DMS153 treated with DMSO at 0.1 percent for 48 hours (cell line): ENCODE measurements around the gene PDE4D.

Source experiments
- DNase-seq: peaks from one replicate; lab custom pipeline; 2025; ENCODE audit not compliant: unreplicated experiment; lab: John Stamatoyannopoulos, UW

PDE4D gene

GRCh38 chr5:59198365-59198764 lies 695.2 kb downstream of the PDE4D start:
- DNase-seq, result no peak

- DNase-seq, result no peak
Observed at GRCh38 chr5:59197911-59198310, 695.6 kb downstream of the PDE4D start.

- no peak for DNase-seq
Observed at GRCh38 chr5:59193616-59194319, 699.8 kb downstream of the PDE4D start.

GRCh38 chr5:59190746-59191145 lies 702.8 kb downstream of the PDE4D start:
- DNase-seq, result no peak

GRCh38 chr5:59189472-59190244 lies 703.9 kb downstream of the PDE4D start:
- no peak for DNase-seq

GRCh38 chr5:59188419-59189225 lies 704.9 kb downstream of the PDE4D start:
- DNase-seq, result peak; percentile 24

- DNase-seq, result peak; percentile 1
Observed at GRCh38 chr5:59187857-59188256, 705.7 kb downstream of the PDE4D start.

- DNase-seq, result no peak
Observed at GRCh38 chr5:59186623-59187022, 706.9 kb downstream of the PDE4D start.

GRCh38 chr5:59185757-59186385 lies 707.7 kb downstream of the PDE4D start:
- no peak for DNase-seq

- no peak for DNase-seq
Observed at GRCh38 chr5:59184769-59185168, 708.8 kb downstream of the PDE4D start.

GRCh38 chr5:59182760-59183159 lies 710.8 kb downstream of the PDE4D start:
- no peak for DNase-seq

GRCh38 chr5:59180515-59180914 lies 713.0 kb downstream of the PDE4D start:
- no peak for DNase-seq

GRCh38 chr5:59179704-59180103 lies 713.8 kb downstream of the PDE4D start:
- no peak for DNase-seq

- no peak for DNase-seq
Observed at GRCh38 chr5:59178482-59178881, 715.0 kb downstream of the PDE4D start.

GRCh38 chr5:59178071-59178470 lies 715.5 kb downstream of the PDE4D start:
- no peak for DNase-seq

GRCh38 chr5:59177644-59178043 lies 715.9 kb downstream of the PDE4D start:
- DNase-seq, result no peak

- DNase-seq, result peak; percentile 8
Observed at GRCh38 chr5:59174248-59174844, 719.2 kb downstream of the PDE4D start.

GRCh38 chr5:59173578-59173977 lies 719.9 kb downstream of the PDE4D start:
- no peak for DNase-seq

- no peak for DNase-seq
Observed at GRCh38 chr5:59171131-59171530, 722.4 kb downstream of the PDE4D start.

GRCh38 chr5:59169768-59170150 lies 723.8 kb downstream of the PDE4D start:
- no peak for DNase-seq
